Effector memory CD4-positive, alpha-beta T cell (primary cell): ENCODE data around the gene KIF1B.

Experiments used
- DNase-seq, 3 donors: peaks; one replicate each; pipeline ENCODE4 v3.0.0-alpha.2; 2020
- H3K27ac ChIP-seq: 2 replicates; pipeline ENCODE4 v1.7.0; 2013; ENCODE audit warnings: mild to moderate bottlenecking, low read length, moderate library complexity; ENCODE audit not compliant: insufficient read depth, poor library complexity, severe bottlenecking
- H3K27me3 ChIP-seq: replicated peaks from 2 replicates; pipeline ENCODE4 v1.7.0; 2013; ENCODE audit warnings: mild to moderate bottlenecking, low read length; ENCODE audit not compliant: insufficient read depth, control insufficient read depth, poor library complexity, severe bottlenecking
- H3K36me3 ChIP-seq: 2 replicates; pipeline ENCODE4 v1.7.0; 2013; ENCODE audit warnings: mild to moderate bottlenecking, low read length, moderate library complexity; ENCODE audit not compliant: control insufficient read depth, insufficient read depth
- H3K4me1 ChIP-seq: 2 replicates; pipeline ENCODE4 v1.7.0; 2013; ENCODE audit warnings: low read length, mild to moderate bottlenecking; ENCODE audit not compliant: control insufficient read depth, insufficient read depth, poor library complexity, severe bottlenecking
- H3K4me3 ChIP-seq: 2 replicates; pipeline ENCODE4 v1.7.0; 2013; ENCODE audit warnings: low read length, low read depth, mild to moderate bottlenecking; ENCODE audit not compliant: insufficient read depth, poor library complexity, severe bottlenecking
- H3K9me3 ChIP-seq: 2 replicates; pipeline ENCODE4 v1.7.0; 2013; ENCODE audit warnings: mild to moderate bottlenecking, low read length, moderate library complexity; ENCODE audit not compliant: control insufficient read depth

KIF1B gene

DNA sequence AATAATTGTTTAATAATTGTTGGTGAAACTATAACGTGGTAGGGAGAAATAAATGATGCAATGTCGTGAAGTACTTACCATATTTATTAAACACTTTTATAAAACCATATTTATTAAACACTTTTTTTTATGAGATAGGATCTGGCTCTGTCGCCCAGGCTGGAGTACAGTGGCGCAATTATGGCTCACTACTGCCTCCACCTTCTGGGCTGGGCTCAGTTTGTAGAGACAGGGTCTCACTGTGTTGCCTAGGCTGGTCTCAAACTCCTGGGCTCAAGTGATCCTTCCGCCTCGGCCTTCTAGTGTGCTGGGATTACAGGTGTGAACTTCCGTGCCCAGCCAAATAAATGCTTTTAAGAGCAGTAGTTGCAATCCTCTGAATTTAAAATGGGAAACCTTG lies 112.5 kb downstream of the KIF1B start:
- Histone ChIP-seq H3K36me3 (no peaks in the 10 kb centered on the region), H3K4me1 (no peaks in the 10 kb centered on the region)

GRCh38 chr1:10324627-10325026 lies 114.3 kb downstream of the KIF1B start:
- Histone ChIP-seq H3K9me3 (no peaks in the 10 kb centered on the region), H3K4me1 (no peaks in the 10 kb centered on the region), H3K27me3 (no peaks in the 10 kb centered on the region), H3K27ac (peak overlapping the region; percentile 35), H3K36me3 (no peaks in the 10 kb centered on the region), H3K4me3 (peak overlapping the region; percentile 26)
- DNase-seq: peak in 1 of 3 donors; percentile 11

More for the DNA sequence above, 112.5 kb downstream of the KIF1B start:
- no peak for DNase-seq
- no peaks in the 10 kb centered on the region for H3K27me3 ChIP-seq
- H3K9me3 ChIP-seq: no peaks in the 10 kb centered on the region
- no peak overlapping the region for H3K4me3 ChIP-seq
- no peak overlapping the region for H3K27ac ChIP-seq

DNA sequence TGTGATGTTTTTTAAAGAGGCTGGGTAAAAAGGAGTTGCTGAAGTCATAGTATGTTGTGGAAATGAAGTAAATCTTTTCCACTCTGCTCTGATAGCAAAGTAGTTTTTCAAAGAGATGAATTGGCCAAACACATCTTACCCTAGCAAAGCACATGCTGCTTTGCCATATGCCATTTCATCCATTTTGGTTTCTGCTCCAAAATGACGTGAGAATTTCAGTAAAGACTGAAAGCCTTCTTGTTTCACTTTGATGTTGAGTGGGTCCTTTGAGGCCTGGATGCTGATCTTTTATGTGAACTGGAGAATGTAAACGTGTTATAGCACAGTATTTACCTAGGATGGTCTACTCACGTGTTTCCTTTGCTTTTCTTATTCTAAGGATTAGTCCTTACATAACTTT lies 115.2 kb downstream of the KIF1B start:
- no peak overlapping the region for H3K27ac ChIP-seq
- no peak for DNase-seq
- no peaks in the 10 kb centered on the region for H3K36me3 ChIP-seq
- no peaks in the 10 kb centered on the region for H3K27me3 ChIP-seq
- H3K4me3 ChIP-seq: no peak overlapping the region
- H3K4me1 ChIP-seq: no peaks in the 10 kb centered on the region
- H3K9me3 ChIP-seq: no peaks in the 10 kb centered on the region

- H3K4me1 ChIP-seq: no peaks in the 10 kb centered on the region
- no peaks in the 10 kb centered on the region for H3K27me3 ChIP-seq
- H3K36me3 ChIP-seq: no peaks in the 10 kb centered on the region
- H3K27ac ChIP-seq: no peak overlapping the region
- H3K9me3 ChIP-seq: no peaks in the 10 kb centered on the region
- no peak for DNase-seq
- no peak overlapping the region for H3K4me3 ChIP-seq
These were observed 115.9 kb downstream of the KIF1B start for GRCh38 chr1:10326251-10326650.

DNA sequence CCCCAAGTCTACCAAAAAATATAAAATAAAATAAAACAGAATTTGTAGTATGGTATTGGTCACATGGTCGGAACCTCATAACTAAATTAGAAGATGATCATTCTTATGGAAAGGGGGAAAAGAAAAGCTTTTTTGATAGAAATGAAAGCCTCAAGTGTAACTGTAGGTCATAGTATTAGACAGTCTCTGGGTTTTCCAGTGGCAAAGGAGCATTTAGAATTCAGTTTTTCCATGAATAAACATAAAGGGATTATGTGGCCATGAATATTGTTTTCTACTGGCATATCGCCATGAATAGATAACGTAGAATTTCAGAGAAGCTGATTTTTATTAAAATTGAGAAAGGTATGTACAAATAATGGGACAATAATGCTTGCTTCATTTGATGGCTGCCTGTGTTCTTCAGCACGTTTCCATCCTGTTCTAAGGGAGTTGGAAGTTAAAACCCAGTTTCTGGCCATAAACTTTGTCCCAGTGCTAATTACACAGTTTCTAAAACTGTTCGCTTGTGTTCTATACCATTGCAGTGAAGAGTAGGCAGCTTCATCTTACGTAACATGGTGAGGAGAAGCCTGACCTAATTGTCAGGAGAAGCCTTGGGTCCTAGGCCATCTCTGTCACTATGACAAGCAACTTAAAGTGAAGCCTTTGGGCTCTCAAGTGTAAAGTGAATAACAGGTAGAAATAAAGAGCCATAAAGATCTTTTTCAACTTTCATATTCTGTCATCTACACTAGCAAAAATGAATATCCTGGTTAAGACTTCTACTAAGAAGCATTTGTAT lies 118.0 kb downstream of the KIF1B start:
- Histone ChIP-seq H3K27me3 (no peaks in the 10 kb centered on the region), H3K27ac (no peak overlapping the region), H3K9me3 (no peaks in the 10 kb centered on the region), H3K4me3 (no peak overlapping the region), H3K36me3 (no peaks in the 10 kb centered on the region), H3K4me1 (no peaks in the 10 kb centered on the region)
- no peak for DNase-seq

- no peak for DNase-seq
- Histone ChIP-seq H3K4me1 (no peaks in the 10 kb centered on the region), H3K4me3 (no peak overlapping the region), H3K36me3 (peaks cover 32% of the 10 kb centered on the region), H3K9me3 (no peaks in the 10 kb centered on the region), H3K27me3 (no peaks in the 10 kb centered on the region), H3K27ac (no peak overlapping the region)
These were observed 127.1 kb downstream of the KIF1B start for GRCh38 chr1:10337436-10337835.

GRCh38 chr1:10338047-10338446 lies 127.7 kb downstream of the KIF1B start:
- no peaks in the 10 kb centered on the region for H3K4me1 ChIP-seq
- no peaks in the 10 kb centered on the region for H3K9me3 ChIP-seq
- peak in 1 of 3 donors; percentile 3 for DNase-seq
- H3K27ac ChIP-seq: no peak overlapping the region
- no peak overlapping the region for H3K4me3 ChIP-seq
- H3K27me3 ChIP-seq: no peaks in the 10 kb centered on the region
- peaks cover 32% of the 10 kb centered on the region for H3K36me3 ChIP-seq

DNA sequence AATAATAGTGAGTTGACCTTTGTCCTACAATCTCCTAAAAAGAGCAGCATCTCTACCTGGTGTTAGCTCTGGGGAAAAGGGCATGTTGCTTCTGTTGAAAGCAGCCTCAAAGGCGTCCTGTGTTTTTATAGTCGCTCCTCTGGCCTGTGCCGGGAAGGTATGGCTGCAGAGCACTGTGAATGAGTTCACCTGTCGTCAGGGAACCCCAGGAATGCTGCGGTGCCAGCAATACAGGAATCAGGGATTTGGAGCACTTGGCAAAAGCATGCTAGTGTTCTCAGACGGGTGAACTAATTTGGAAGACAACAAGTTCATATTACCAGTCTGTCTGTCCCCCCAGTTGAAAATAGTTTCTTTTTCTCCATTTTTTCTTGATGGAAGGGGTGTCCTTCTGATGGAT lies 128.2 kb downstream of the KIF1B start:
- no peak overlapping the region for H3K27ac ChIP-seq
- H3K36me3 ChIP-seq: peaks cover 32% of the 10 kb centered on the region
- H3K4me3 ChIP-seq: no peak overlapping the region
- no peaks in the 10 kb centered on the region for H3K27me3 ChIP-seq
- no peaks in the 10 kb centered on the region for H3K4me1 ChIP-seq
- no peaks in the 10 kb centered on the region for H3K9me3 ChIP-seq
- no peak for DNase-seq

DNA sequence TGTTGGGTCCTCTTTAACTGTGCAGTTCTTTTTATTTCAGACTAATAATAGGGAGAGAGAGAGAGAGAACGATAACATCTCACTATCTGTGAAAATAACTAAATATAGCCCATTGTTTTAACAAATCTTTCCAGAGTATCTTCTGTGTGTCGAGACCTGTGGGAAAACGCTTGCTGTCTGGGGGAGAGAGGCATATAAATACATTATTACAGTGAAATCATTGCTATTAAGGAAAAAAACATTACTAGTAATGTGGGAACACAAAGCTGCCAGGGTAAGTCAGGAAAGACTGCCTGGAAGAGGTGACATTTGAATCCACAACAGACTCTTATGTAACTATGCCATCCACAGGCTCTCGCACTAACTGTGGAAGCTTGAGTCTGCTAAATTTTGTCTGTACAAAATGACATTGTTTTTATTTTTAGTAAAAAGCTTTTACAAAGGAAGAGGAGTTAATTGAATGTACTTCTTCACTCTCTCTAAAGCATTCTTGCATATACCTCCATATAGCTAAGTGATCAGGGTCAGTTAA lies 128.7 kb downstream of the KIF1B start:
- no peak for DNase-seq
- H3K36me3 ChIP-seq: peaks cover 35% of the 10 kb centered on the region
- H3K4me1 ChIP-seq: no peaks in the 10 kb centered on the region
- no peak overlapping the region for H3K4me3 ChIP-seq
- no peak overlapping the region for H3K27ac ChIP-seq
- H3K9me3 ChIP-seq: no peaks in the 10 kb centered on the region
- no peaks in the 10 kb centered on the region for H3K27me3 ChIP-seq

GRCh38 chr1:10339815-10340214 lies 129.4 kb downstream of the KIF1B start:
- peaks cover 32% of the 10 kb centered on the region for H3K36me3 ChIP-seq
- no peaks in the 10 kb centered on the region for H3K27me3 ChIP-seq
- H3K4me1 ChIP-seq: no peaks in the 10 kb centered on the region
- no peaks in the 10 kb centered on the region for H3K9me3 ChIP-seq
- H3K27ac ChIP-seq: no peak overlapping the region
- DNase-seq: no peak
- no peak overlapping the region for H3K4me3 ChIP-seq
